ENCODE measurements around the gene PROK1.

PROK1 gene

GRCh38 chr1:110466646-110467280 is 15.8 kb downstream of the PROK1 start:
- no peak for DNase-seq

DNA sequence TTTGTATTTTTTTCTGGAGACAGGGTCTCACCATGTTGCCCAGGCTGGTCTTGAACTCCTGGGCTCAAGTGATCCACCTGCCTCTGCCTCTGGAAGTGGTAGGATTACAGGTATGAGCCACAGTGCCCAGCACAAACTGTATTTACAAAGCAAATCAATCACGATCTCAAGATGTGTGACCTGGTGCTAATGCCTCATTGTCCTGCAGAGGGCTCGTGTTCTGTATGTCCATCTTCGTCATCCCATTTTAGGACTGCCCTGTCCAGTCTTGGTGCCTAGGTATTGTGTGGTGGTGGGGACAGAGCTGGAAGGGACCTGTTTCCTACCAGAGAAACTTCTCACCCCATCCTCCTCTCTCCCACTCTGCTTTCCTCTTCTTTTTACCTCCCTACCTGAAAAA is 20.2 kb downstream of the PROK1 start:
- no peak for DNase-seq

- DNase-seq = no peak
Observed at GRCh38 chr1:110472546-110472945, 21.6 kb downstream of the PROK1 start.

- DNase-seq = no peak
Observed at GRCh38 chr1:110474444-110474843, 23.5 kb downstream of the PROK1 start.

DNA sequence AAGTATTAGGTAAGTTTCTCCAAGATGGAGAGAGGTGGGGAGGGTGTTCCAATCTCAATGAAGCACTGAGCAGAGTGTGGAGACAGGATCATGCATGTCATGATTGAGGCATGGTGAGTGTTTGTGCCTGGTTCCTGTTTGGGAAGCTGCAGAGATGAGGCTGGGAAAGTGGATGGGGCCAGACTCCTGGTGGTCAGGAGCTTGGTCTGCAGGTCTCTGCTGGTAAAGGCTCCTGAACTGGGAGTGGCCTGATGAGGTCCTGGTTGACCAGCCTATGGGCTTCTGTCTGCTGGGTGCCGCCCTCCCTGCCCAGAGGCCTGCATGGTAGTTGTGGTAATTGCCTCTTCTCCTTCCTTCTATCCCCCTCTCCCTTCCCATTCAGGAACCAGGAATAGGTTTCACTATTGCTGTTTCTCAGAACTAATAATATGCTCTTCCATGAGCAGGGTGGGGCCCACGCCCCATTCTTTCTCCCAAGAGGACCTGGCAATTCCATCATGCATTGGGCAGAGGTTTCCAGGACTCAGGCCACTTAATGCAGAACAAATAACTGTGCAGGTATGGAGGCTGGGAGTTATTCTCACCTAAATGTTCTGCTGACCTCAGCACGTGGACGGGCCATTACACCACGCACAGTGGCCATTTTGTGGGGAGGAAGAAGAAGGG is 24.5 kb downstream of the PROK1 start:
- no peak for DNase-seq

- no peak for DNase-seq
Observed at GRCh38 chr1:110476028-110476765, 25.2 kb downstream of the PROK1 start.

DNA sequence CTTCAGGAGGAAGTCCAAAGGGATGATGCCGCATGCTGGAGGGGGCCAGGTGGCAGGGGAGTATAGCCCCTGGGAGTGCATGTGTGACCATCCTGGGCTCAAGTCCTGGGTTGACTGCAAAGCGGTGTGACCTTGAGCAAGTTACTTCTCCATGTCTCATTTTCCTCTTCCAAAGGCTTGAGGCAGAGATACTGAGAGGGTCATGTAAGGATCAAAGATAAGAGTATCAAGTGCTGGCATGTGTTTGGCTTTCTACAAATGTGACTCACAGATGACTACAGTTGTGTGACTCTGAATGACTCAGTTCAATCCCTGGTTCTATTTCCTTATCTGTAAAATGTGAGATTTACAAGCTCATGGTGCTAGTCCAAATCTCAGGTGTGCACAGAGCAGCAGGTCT is 26.1 kb downstream of the PROK1 start:
- DNase-seq = no peak

- DNase-seq = no peak
Observed at GRCh38 chr1:110477445-110477957, 26.6 kb downstream of the PROK1 start.

- no peak for DNase-seq
Observed at GRCh38 chr1:110477967-110478640, 27.2 kb downstream of the PROK1 start.

GRCh38 chr1:110478886-110479285 is 27.9 kb downstream of the PROK1 start:
- no peak for DNase-seq

DNA sequence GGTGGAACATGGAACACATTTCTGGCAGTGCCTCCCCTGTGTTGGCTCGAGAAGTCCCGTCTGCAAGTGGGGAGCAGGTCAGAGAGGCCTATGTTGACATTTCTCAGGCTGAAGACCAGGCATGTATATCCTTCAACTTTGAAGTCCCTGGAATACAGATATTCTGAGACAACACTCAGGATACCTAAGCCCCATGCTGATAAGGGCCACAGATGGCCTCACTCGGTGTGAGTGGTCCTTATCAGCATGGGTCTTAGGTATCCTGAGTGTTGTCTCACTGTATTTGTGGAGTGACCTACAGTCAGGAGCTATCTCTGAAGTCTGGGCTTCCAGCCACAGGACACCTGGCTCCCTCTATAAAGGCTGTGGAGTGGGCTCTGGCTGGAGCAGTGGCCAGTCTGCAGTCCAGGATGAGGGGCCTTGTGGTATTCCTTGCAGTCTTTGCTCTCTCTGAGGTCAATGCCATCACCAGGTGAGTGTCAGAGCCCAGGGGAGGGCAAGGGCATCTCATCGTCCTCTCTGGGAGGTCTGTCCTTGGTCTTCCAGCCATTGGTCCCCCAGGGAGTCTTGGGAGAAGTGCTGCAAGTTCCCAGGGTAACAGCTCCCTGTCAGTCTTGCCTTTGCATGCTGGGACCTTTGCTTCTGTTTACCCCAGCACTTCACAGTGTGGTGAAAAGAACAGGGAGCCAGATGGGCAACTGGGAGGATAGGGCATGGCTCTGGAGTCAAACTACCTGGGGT is 29.6 kb downstream of the PROK1 start:
- no peak for DNase-seq

DNA sequence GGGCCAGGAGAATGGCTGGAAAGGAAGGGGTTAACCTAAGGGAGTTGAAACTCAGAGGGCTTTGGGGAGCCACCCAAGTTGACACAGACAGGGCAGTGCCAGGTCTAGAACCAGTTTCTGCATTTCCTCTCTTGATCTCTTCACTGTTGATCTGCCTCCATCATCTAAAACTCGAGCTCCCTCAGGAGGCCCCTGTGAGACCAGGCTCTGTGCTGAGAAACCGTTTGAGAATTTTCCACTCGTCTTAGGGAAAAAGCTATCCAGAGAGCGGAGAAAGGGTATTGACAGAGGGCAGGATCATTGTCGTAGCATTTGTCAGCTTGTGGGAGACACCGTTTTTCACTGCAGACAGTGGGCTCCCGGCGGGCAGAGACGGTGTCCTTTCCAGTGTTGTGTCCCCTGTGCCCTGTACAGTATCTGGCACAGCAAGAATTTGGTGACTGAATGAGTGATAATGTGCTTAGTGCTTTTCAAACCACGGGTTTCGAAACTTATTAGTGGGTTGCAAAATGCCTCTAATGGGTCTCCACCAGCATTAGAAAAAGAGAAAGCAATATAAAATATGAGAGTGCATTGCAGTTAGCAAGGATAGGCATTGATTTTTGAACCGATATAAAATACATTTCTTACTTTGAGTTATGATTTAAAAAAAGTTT is 31.1 kb downstream of the PROK1 start:
- DNase-seq = no peak

DNA sequence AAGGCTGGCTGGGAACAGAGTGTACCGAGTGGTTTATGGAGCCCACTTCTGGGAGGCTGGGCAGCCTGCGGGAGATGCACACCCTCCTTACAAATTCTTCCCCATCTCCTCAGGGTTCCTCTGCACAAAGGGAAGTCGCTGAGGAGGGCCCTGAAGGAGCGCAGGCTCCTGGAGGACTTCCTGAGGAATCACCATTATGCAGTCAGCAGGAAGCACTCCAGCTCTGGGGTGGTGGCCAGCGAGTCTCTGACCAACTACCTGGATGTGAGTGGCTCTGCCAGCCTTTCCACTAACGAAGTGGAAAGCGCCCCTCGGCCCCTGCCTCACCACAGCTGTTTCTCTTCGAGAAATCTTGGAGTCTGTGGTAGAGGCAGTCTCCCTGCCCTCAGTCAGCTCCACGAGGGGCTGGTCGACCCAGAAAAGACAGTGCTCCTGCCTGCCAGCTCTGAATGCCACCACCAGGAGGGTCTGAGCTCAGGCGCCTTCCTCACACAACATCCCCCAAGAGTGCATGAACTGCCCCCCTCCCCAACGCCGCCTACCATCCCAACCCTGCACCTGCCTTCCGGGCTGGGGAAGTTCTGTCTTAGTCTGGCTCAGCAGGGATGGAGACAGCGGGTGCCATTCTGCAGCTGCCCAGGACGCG is 31.8 kb downstream of the PROK1 start:
- no peak for DNase-seq

DNA sequence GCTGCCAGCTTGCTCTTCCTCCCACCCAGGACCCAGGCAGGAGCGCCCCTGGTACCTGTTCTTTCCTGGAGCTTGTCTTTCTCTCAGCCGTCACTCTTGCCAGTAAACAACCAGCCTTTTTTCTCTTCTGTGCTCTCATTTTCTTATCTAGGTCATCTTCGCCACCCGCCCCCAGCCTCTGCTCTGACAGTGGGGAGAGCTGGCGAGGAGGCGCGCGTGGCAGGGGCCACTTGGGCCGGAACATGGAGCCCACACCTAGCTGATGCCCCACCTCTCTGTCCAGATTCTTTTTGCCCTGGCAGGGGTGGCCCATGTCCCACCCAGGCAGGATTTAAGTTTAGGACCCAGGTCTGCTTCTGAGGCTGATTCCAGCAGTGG is 32.3 kb downstream of the PROK1 start:
- DNase-seq = no peak

GRCh38 chr1:110484801-110485200 is 33.9 kb downstream of the PROK1 start:
- no peak for DNase-seq

GRCh38 chr1:110485725-110486124 is 34.8 kb downstream of the PROK1 start:
- no peak for DNase-seq

- DNase-seq = no peak
Observed at GRCh38 chr1:110487726-110488125, 36.8 kb downstream of the PROK1 start.

DNA sequence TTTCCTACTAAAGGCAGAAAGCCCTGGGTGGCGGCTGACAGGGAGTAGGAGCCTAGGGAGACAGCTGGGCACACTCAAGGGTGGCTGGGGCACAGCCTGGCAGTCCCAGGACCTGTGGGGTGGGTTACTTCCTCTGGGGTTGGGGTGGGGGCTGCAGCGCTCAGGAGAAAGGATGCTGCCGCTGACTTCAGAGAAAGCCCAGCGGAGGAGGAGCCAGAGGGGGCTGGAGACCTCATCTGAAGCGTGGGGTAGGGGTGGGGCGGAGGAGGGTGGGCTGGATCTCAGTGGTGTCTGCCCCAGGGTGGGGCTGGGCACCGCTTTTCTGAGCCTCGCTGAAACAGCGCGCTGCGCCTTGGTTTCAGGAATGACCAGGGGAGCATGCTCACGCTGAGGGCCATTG is 37.2 kb downstream of the PROK1 start:
- DNase-seq = no peak

- no peak for DNase-seq
Observed at GRCh38 chr1:110488867-110489266, 37.9 kb downstream of the PROK1 start.

DNA sequence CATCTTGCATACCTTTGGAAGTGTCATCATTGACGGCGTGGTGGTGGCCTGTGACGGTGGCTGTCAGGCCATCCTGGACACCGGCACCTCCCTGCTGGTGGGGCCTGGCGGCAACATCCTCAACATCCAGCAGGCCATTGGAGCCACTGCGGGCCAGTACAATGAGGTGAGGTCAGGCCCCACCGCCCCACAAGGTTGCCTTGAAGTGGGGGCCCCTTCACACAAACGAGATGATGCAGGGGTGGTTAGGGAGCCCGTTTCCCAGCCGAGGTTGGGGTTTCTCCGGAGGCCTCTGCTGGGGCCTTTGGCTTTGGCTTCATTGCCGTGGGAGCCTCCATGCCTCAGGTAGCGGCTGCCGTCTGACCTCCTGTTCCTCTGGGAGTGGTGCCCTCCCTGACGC is 38.5 kb downstream of the PROK1 start:
- no peak for DNase-seq

- no peak for DNase-seq
Observed at GRCh38 chr1:110489973-110490542, 39.1 kb downstream of the PROK1 start.
